ENCODE measurements around the gene PRKG2. TPM values are rescaled to one million over a fixed set of nuclear protein-coding genes. Genes with fewer than 3 reads are reported as not detected.

The PRKG2 gene
- total RNA-seq, 2 experiments from 2014 or later, result 0.27 to 0.39 TPM

DNA sequence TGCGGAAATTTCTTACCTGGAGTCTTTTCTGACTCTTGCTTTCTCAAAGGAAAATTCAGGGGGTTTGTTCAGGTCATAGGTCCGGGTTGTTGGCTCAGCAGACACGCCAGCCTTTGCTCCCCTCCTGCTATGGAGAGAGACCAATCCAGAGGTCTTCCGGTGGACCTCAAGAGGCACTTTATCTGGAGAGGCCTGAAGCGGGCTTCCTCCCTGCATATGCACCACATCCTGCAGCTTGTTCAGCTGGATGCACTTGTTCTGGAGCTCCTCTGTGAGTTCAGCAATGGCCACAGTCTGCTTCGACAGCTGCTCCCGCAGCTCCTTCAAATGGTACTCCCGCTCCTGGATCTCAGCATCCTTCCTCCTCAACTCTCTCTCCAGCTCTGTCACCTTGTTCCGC is 10.5 kb downstream of the PRKG2 start:
- H3K4me1 Mint-ChIP-seq (ENCODE audit: low read depth), result no peaks in the 10 kb centered on the region
- TF ChIP-seq, protein P1, sequence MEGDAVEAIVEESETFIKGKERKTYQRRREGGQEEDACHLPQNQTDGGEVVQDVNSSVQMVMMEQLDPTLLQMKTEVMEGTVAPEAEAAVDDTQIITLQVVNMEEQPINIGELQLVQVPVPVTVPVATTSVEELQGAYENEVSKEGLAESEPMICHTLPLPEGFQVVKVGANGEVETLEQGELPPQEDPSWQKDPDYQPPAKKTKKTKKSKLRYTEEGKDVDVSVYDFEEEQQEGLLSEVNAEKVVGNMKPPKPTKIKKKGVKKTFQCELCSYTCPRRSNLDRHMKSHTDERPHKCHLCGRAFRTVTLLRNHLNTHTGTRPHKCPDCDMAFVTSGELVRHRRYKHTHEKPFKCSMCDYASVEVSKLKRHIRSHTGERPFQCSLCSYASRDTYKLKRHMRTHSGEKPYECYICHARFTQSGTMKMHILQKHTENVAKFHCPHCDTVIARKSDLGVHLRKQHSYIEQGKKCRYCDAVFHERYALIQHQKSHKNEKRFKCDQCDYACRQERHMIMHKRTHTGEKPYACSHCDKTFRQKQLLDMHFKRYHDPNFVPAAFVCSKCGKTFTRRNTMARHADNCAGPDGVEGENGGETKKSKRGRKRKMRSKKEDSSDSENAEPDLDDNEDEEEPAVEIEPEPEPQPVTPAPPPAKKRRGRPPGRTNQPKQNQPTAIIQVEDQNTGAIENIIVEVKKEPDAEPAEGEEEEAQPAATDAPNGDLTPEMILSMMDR (IDR thresholded peaks at IDR 0.05), result no peak
- CTCF ChIA-PET, result no interaction called here
- no peaks in the 10 kb centered on the region for H3K36me3 Mint-ChIP-seq (ENCODE audit: low read depth)
- H3K27ac Mint-ChIP-seq, result no peak overlapping the region
- DNase-seq (no peak), ATAC-seq (ENCODE audit: poor library complexity) (no peak)
- POLR2A ChIA-PET, result no interaction called here
- H3K27me3 Mint-ChIP-seq, result peaks cover 40% of the 10 kb centered on the region
- Histone ChIP-seq H3K36me3 (ENCODE audit: insufficient read depth, low read length) (no peaks in the 10 kb centered on the region), H3K9me3 (ENCODE audit: control insufficient read depth in 1 of 2, insufficient read depth in 1 of 2, low read length in 2 of 2) (no peaks in the 10 kb centered on the region), H3K4me3 (ENCODE audit: low read length) (no peak overlapping the region), H3K27me3 (ENCODE audit: control insufficient read depth in 1 of 2, insufficient read depth in 2 of 2, low read length in 2 of 2) (peaks cover 0 to 3% of the 10 kb centered on the region in 2 experiments), H3K27ac (ENCODE audit: low read depth in 1 of 2, low read length in 2 of 2) (no peak overlapping the region), H3K4me1 (ENCODE audit: insufficient read depth, low read length) (no peaks in the 10 kb centered on the region)
- intact Hi-C loops (cut with DNase I, micrococcal nuclease), result no loop called here
- no peak overlapping the region for H3K4me3 Mint-ChIP-seq
- peaks cover under 1% of the 10 kb centered on the region for H3K9me3 Mint-ChIP-seq

DNA sequence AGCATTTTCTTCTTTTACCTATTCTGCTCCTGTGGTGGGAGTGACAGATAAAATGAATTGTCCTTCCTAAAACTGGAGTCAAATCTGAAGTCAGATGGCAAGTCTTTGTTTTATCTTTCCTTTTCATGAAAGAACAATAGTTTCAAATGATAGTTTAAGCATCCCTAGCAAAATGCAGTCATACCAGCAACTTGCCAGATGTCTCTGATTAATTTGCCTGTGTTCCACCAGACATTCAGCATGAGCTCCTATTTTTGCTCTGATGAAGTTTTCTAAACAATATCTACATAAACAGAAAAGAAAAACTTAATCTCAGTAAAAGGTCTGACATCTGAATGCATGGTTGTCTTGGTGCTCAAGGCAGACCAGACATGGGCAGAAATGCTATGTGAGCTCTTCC is 15.2 kb downstream of the PRKG2 start:
- no peaks in the 10 kb centered on the region for H3K36me3 Mint-ChIP-seq (ENCODE audit: low read depth)
- Histone ChIP-seq H3K4me1 (ENCODE audit: insufficient read depth, low read length) (no peaks in the 10 kb centered on the region), H3K27ac (ENCODE audit: low read depth in 1 of 2, low read length in 2 of 2) (no peak overlapping the region), H3K9me3 (ENCODE audit: control insufficient read depth in 1 of 2, insufficient read depth in 1 of 2, low read length in 2 of 2) (no peaks in the 10 kb centered on the region), H3K27me3 (ENCODE audit: control insufficient read depth in 1 of 2, insufficient read depth in 2 of 2, low read length in 2 of 2) (no peaks in the 10 kb centered on the region), H3K36me3 (ENCODE audit: insufficient read depth, low read length) (no peaks in the 10 kb centered on the region), H3K4me3 (ENCODE audit: low read length) (no peak overlapping the region)
- H3K27ac Mint-ChIP-seq, result no peak overlapping the region
- intact Hi-C loops (cut with DNase I, micrococcal nuclease), result no loop called here
- DNase-seq (no peak), ATAC-seq (ENCODE audit: poor library complexity) (no peak)
- no peaks in the 10 kb centered on the region for H3K9me3 Mint-ChIP-seq
- no peak overlapping the region for H3K4me3 Mint-ChIP-seq
- POLR2A ChIA-PET, result no interaction called here
- H3K27me3 Mint-ChIP-seq, result peaks cover 10% of the 10 kb centered on the region
- TF ChIP-seq, protein P1 (IDR thresholded peaks at IDR 0.05), result no peak
- no peaks in the 10 kb centered on the region for H3K4me1 Mint-ChIP-seq (ENCODE audit: low read depth)
- CTCF ChIA-PET, result no interaction called here

DNA sequence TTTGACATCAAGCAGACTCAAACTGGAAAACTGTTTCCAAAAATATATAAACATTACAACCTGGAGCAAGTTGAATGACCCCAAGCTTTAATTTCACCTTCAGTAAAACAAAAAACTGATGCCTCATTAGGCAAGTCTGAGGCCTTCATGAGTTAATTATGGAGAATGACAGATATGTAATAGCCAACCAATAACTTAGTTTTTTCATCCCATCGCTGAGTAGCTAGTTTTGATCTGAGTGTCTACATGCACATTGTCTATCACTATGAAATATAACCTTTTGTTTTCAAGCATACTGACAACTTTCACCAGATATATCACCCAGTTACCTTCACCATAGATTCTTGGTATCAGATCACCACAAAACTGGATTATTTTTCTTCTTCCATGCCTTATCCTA is 16.4 kb downstream of the PRKG2 start:
- TF ChIP-seq, protein P1 (IDR thresholded peaks at IDR 0.05), result no peak
- ChIA-PET CTCF (no interaction called here), POLR2A (no interaction called here)
- ATAC-seq (ENCODE audit: poor library complexity) (no peak), DNase-seq (no peak)
- peaks cover 4% of the 10 kb centered on the region for H3K27me3 Mint-ChIP-seq
- no peaks in the 10 kb centered on the region for H3K4me1 Mint-ChIP-seq (ENCODE audit: low read depth)
- no peaks in the 10 kb centered on the region for H3K4me1 ChIP-seq (ENCODE audit: insufficient read depth, low read length)
- H3K27ac Mint-ChIP-seq, result no peak overlapping the region
- H3K4me3 ChIP-seq (ENCODE audit: low read length), result no peak overlapping the region
- intact Hi-C loops (cut with DNase I, micrococcal nuclease), result no loop called here
- H3K9me3 ChIP-seq (ENCODE audit: control insufficient read depth in 1 of 2, insufficient read depth in 1 of 2, low read length in 2 of 2), result no peaks in the 10 kb centered on the region
- H3K36me3 Mint-ChIP-seq (ENCODE audit: low read depth), result no peaks in the 10 kb centered on the region
- H3K9me3 Mint-ChIP-seq, result no peaks in the 10 kb centered on the region
- H3K4me3 Mint-ChIP-seq, result no peak overlapping the region
- H3K27me3 ChIP-seq (ENCODE audit: control insufficient read depth in 1 of 2, insufficient read depth in 2 of 2, low read length in 2 of 2), result no peaks in the 10 kb centered on the region
- H3K27ac ChIP-seq (ENCODE audit: low read depth in 1 of 2, low read length in 2 of 2), result no peak overlapping the region
- no peaks in the 10 kb centered on the region for H3K36me3 ChIP-seq (ENCODE audit: insufficient read depth, low read length)
